BE2C (cell line): ENCODE data around the gene CTTNBP2NL.

Experiments used
- DNase-seq: peaks from one replicate; pipeline ENCODE4 v3.0.0-alpha.2; 2020
- H3K27me3 ChIP-seq: fragments of 250-450 bp; sonication (Bioruptor Pico); 2 replicates; pipeline ENCODE4 v1.5.1; 2020; ENCODE audit warnings: mild to moderate bottlenecking
- H3K36me3 ChIP-seq: fragments of 250-450 bp; sonication (Bioruptor Pico); 2 replicates; pipeline ENCODE4 v1.5.1; 2020; ENCODE audit warnings: mild to moderate bottlenecking
- H3K4me1 ChIP-seq: fragments of 250-450 bp; sonication (Bioruptor Pico); 2 replicates; pipeline ENCODE4 v1.5.1; 2020
- H3K4me3 ChIP-seq: 2 replicates; pipeline ENCODE4 v1.5.1; 2011; ENCODE audit warnings: low read depth, low read length
- H3K9me3 ChIP-seq: fragments of 250-450 bp; sonication (Bioruptor Pico); 2 replicates; pipeline ENCODE4 v1.5.1; 2020
- CTCF ChIP-seq: IDR thresholded peaks from 2 replicates; pipeline ENCODE4 v1.5.1; 2012; ENCODE audit warnings: mild to moderate bottlenecking, low read depth, low read length

CTTNBP2NL gene

DNA sequence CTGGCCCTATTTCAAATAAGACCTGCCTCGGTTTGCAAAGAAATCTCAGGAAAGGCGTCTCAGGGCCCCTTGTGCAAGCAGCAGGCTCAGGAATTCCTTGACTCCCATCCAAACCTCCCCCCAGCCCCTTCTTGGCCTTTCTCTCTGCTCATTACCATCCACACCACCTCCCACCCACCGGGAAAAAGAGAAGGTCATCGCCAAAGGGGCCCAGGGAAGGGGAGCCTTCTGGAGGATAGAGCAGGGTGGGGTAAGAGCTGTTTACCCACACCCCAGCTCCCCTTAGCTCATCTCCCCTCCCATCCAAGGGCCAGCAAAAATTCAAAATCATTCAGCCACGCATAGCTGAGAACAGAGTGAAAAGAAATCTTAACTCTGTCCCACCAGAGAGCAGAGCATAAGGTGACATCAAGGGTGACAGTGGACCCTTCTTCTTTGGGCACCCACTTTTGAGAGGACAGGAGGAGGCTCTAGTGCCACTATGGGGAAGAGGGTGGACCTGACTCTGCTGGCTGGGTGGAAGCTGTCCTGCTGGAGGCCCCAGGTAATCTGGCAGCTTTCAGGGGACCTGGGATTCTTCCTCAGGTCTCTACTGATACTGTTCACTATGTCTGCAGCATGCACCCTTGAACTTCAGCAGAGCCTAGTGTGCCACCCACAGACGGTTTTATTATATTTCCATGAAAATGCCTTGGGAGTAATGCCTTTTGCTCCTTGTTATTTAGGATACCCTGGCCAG, 108.8 kb downstream of the CTTNBP2NL start:
- H3K27me3 ChIP-seq: peaks cover 52% of the 10 kb centered on the region
- TF ChIP-seq CTCF: no peak
- H3K4me1 ChIP-seq: peaks cover 4% of the 10 kb centered on the region; the same call in 1 of the 2 replicates
- H3K4me3 ChIP-seq: no peak overlapping the region
- no peak for DNase-seq
- H3K36me3 ChIP-seq: no peaks in the 10 kb centered on the region
- no peaks in the 10 kb centered on the region for H3K9me3 ChIP-seq

- Histone ChIP-seq H3K36me3 (no peaks in the 10 kb centered on the region), H3K27me3 (peaks cover 57% of the 10 kb centered on the region), H3K4me3 (no peak overlapping the region), H3K9me3 (no peaks in the 10 kb centered on the region), H3K4me1 (peaks cover 4% of the 10 kb centered on the region; the same call in 1 of the 2 replicates)
- TF ChIP-seq CTCF: no peak
- DNase-seq: no peak
These were observed 109.4 kb downstream of the CTTNBP2NL start for GRCh38 chr1:112505400-112505785.

DNA sequence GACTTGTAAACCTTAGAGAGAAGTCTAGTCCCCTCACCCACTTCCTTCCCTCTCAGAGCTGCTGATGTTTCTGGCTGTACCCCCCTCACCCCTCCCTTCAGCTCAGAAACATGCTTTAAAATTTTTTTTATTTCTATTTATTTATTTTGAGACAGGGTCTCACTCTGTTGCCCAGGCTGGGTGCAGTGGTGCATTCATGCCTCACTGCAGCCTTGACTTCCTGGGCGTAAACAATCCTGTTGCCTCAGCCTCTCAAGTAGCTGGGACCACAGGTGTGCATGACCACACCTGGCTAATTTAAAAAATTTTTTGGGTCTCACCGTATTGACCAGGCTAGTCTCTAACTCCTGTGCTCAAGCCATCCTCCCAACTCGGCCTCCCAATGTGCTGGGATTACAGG, 109.9 kb downstream of the CTTNBP2NL start:
- H3K4me1 ChIP-seq: peaks cover 4% of the 10 kb centered on the region; the same call in 1 of the 2 replicates
- H3K9me3 ChIP-seq: no peaks in the 10 kb centered on the region
- no peaks in the 10 kb centered on the region for H3K36me3 ChIP-seq
- H3K4me3 ChIP-seq: no peak overlapping the region
- TF ChIP-seq CTCF: no peak
- H3K27me3 ChIP-seq: peaks cover 57% of the 10 kb centered on the region
- DNase-seq: no peak

- Histone ChIP-seq H3K4me3 (no peak overlapping the region), H3K36me3 (no peaks in the 10 kb centered on the region), H3K4me1 (peaks cover 4% of the 10 kb centered on the region; the same call in 1 of the 2 replicates), H3K9me3 (no peaks in the 10 kb centered on the region), H3K27me3 (peaks cover 54% of the 10 kb centered on the region)
- no peak for TF ChIP-seq CTCF
- DNase-seq: no peak
These were observed 110.3 kb downstream of the CTTNBP2NL start for GRCh38 chr1:112506306-112506705.

DNA sequence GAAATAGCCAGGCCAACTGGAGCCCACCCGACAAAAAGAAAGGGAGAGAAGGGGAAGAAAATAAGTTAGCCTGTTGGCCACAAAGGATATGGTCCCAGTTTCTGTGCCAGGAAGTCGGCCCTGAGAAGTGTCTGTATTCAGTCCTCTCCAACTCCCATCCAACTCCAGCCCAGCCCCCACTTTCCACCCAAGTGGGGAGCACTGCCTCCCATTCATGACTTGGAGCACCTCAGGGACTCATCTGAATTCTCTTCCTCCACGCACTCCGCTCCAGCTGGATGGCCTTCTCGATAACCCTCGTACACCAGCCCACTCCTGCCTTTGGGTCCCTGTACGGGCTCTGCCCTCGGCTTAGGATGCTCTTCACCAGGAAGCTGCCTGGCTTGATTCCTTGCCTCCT, 110.7 kb downstream of the CTTNBP2NL start:
- Histone ChIP-seq H3K27me3 (peaks cover 50% of the 10 kb centered on the region), H3K36me3 (no peaks in the 10 kb centered on the region), H3K4me3 (no peak overlapping the region), H3K4me1 (peaks cover 4% of the 10 kb centered on the region; the same call in 1 of the 2 replicates), H3K9me3 (no peaks in the 10 kb centered on the region)
- no peak for DNase-seq
- no peak for TF ChIP-seq CTCF

- TF ChIP-seq CTCF: no peak
- DNase-seq: no peak
- H3K27me3 ChIP-seq: peaks cover 45% of the 10 kb centered on the region
- H3K4me3 ChIP-seq: no peak overlapping the region
- H3K9me3 ChIP-seq: no peaks in the 10 kb centered on the region
- H3K4me1 ChIP-seq: peaks cover 3% of the 10 kb centered on the region; the same call in 1 of the 2 replicates
- no peaks in the 10 kb centered on the region for H3K36me3 ChIP-seq
These were observed 111.3 kb downstream of the CTTNBP2NL start for GRCh38 chr1:112507336-112507735.
